GM19397 (cell line): ENCODE data around the gene PSMC6.

Experiments
- ATAC-seq: cut with Tn5 transposase; IDR thresholded peaks from one replicate; pipeline ENCODE4 v1.9.1; 2021; ENCODE audit warnings: mild to moderate bottlenecking, moderate library complexity; ENCODE audit not compliant: unreplicated experiment

Gene PSMC6

DNA sequence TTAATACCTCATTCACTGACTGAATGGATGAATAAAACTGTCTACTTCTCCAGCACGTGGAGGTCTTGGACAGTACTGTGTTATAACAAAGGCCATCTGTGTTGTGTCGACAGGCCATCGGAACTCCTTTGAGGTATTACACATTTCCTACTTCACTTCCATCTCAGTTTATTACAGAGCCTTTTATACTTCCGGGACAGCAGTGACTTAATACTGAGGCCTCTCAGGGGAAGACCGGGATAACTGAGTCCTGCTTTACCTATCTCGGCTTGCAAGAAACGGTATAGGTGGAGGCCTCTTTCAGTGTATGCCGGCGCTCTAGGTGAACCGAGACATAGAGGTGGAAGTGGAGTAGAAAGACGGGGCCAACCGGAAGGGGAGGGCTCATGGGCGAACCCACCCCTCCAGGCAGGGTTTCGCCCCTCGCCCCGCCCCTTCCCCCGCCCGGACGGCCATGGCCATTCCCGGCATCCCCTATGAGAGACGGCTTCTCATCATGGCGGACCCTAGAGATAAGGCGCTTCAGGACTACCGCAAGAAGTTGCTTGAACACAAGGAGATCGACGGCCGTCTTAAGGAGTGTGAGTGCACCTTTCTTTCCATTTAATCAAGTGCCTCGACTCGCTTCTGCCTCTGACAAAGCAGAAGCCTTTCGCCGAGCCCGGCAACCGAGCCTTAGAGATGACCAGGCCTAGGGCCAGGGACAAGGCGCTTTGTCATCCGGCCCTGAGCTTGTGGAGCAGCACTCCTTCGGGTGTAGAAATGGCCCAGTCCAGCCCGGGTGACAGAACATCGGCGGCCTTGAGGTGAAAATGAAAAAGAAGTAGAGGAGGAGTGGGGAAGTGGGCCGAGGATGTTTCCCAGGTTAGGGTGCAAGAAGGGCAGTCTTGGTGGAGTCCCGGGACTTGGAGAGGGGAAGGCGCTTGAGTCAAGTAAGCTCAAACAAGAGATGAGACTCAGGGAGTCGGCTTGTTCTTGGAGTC, at the start of gene PSMC6:
Gene PSMC6, plus strand, starts transcription at position 477 of the 983 bp plus-strand sequence. Its CDS starts 20 bp downstream, at position 497.
- ATAC-seq = peak; percentile 98

DNA sequence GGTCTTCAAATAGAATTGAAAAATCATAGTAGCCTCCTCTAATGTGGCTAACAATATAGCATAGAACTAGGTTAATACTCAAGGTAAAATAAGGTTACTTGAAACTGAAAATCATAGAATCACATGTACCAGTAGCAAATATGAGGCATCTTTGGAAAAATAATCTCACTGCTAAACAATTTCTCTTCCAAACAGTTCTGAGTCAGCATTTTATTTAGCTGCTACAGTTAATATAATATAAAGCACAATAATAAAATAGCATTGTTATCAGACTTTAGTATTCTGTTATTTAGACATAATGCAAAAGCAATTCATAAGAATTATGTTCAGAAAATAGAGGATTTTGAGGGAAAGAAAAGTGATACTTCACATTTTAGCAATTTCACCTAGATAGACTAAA, 46.7 kb upstream of the PSMC6 start:
- no peak for ATAC-seq

DNA sequence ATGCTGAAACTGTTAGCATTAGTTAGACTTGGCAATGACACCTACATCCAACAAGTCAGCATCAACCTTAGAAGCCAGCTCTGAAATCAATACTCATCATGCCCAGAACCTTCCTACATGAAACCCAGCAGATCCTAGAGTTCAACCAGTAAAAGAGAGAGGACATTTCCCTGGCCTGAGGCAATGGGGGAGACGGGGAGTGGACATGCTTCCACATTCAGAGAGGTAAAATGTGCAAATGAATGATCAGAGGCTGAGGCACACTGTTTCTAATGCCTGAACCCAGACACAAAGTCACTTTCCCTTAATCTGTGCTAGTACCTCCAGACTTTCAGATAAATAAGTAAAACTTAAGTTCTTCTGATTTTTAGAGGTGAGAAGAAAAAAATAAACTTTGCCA, 46.2 kb upstream of the PSMC6 start:
- ATAC-seq = no peak

GRCh38 chr14:52661314-52661713, 45.7 kb upstream of the PSMC6 start:
- ATAC-seq = no peak

- no peak for ATAC-seq
Observed at GRCh38 chr14:52663850-52664249, 43.1 kb upstream of the PSMC6 start.

DNA sequence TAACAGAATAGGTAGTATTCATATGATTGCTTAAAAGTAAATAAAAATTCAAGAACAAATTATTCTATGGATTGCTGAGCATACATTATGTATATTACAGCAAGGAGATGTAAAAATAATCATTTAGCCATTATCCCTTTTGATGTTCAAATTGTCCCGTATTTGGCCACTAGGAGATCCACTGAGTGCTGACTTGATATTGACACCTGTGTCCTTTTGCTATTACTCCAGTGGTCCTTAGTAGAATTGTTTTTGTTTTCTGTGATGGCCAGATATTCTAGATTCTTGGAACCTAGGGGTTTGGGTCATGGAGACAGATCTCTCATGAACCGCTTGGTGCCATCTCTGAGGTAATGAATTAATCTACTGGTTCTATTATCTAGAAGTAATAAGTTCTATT, 28.4 kb upstream of the PSMC6 start:
- ATAC-seq = no peak

- ATAC-seq = no peak
Observed at GRCh38 chr14:52683985-52684520, 22.9 kb upstream of the PSMC6 start.

DNA sequence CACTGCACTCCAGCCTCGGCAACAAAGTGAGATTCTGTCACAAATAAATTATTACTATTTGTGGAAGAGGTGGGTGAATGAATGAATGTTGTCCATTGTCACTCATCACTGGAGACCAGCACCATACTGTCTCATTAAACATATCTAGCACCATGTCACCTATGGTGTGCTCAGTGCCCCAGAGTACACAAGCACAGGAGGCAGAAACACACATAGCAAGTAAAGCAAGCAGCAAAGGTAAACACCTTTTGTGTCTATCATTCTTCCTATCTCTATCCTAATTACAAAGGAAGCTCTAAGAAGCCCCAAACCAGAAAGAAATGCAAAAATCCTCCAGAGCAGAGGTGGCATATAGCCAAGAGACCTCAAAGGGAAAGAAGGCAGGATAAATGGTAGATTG, 20.8 kb upstream of the PSMC6 start:
- ATAC-seq = no peak

GRCh38 chr14:52690983-52691760, 15.8 kb upstream of the PSMC6 start:
- ATAC-seq = no peak

DNA sequence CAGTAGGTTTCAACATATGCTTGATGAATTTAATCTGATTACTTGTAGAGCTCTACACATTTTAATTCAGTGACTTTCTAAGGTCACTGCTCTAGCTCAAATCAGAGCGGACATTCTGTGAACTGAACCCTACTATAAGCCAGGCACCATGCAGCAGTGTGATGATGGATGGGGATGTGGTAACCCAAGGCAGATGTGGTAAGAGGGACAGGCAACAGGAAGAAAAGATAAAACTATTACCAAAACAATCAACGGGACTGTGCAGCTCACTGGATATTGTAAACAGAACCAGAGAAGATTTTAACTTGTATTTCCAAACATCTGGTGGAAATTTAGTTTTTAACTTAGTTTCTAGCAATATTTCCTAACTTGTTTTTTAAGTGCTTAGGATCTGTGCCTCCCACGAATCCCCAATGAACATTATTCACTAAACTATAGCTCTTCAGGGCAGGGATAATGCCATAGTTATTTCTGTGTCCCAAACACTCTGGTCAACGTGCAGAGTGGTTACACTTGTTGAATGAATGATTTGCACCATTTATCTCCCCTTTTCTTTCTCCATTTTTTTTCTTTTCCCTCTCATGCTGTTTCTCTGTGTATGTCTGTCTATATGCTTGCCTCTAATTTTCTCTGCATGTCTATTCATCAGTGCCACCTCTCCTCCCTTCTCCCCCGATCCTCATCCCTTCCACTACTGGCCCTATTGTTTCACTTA, 14.6 kb upstream of the PSMC6 start:
- ATAC-seq = no peak

DNA sequence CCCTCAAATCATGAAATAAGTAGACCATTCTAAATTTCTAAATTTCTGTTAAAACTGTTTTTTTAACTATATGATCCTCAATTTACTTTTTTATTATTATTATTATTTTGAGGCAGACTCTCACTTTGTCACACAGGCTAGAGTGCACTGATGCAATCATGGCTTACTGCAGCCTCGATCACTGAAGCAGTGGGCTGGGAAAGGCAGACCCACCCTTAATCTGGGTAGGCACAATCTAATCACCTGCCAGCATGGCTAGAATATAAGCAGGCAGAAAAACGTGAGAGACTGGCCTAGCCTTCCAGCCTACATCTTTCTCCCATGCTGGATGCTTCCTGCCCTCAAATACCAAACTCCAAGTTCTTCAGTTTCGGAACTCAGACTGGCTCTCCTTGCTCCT, 14.0 kb upstream of the PSMC6 start:
- no peak for ATAC-seq

GRCh38 chr14:52693532-52693931, 13.5 kb upstream of the PSMC6 start:
- ATAC-seq = no peak

GRCh38 chr14:52694761-52695480, 12.1 kb upstream of the PSMC6 start:
- peak; percentile 47 for ATAC-seq

GRCh38 chr14:52695481-52696091, 11.4 kb upstream of the PSMC6 start, which contains the start of gene ERO1A:
ERO1A (minus strand) TSS chr14:52695558; CDS start chr14:52695481, 77 bp downstream.
- peak; percentile 72 for ATAC-seq

GRCh38 chr14:52700701-52701172, 6.3 kb upstream of the PSMC6 start:
- ATAC-seq = no peak

DNA sequence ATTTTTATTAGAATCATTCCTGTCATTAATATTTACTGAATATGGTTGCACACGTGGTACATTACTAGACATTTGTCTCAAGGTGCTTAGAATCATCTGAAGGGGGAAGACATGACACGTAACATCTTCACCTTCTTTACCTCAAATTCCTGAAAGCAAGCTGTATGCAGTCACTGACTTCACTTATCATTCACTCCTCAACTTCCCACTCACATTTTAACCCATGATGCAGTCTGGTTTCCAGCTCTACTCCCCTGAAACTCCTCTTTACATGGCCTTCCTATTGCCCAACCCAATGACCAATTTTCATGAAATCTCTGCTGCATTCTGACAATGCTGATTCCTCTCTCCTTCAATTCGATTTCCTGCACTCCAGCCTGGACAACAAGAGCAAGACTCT, 5.8 kb upstream of the PSMC6 start:
- ATAC-seq = no peak

GRCh38 chr14:52703225-52703624, 3.8 kb upstream of the PSMC6 start:
- ATAC-seq = no peak

DNA sequence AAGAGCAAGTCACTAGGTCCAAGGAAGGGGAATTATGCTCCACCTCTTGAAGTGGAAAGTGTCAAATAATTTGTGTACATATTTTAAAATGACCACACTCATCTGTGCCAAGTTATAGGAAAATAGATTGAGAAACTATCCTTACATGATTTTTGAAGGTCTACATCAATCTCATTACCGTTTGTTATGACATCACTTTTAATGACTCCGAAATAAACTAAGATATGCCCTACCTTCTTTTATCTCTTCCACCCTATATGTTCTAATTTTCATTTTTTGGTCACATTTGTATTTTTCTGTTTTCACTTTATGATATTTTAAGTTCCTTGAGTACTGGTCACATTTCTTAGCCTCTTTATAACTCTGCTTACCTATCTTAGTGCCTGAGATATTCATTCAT, 3.3 kb upstream of the PSMC6 start:
- ATAC-seq = no peak

GRCh38 chr14:52706286-52706685, 714 bp upstream of the PSMC6 start:
- ATAC-seq = no peak

DNA sequence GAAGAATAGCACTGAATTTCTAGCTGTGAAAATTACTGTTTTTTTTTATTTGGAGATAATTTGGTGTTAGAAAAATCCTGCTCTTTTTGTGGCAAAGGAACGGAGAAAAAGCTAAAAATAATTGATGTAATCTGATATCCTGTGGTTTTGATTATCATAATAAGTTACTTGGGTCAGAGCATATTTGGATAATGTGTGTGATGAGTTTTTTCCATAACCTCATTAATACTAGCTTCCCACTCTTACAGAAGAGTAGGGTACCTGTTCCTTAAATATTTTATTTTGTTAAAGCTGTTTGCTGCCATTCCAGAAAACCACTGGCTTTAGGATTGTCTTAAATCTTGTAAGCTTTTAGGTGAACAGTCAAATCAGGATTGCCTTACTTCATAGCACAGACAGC, 4.7 kb downstream of the PSMC6 start:
- ATAC-seq = no peak
